H1 (cell line): ENCODE data around the gene TAS2R16. TPM values are rescaled to one million over a fixed set of nuclear protein-coding genes. Genes with fewer than 3 reads are reported as not detected.

Experiments
- CHD7 ChIP-seq: fragments of 300-600 bp; sonication (generic); IDR thresholded peaks from 2 replicates; pipeline ENCODE4 v1.7.1; 2012; ENCODE audit warnings: low read length, moderate library complexity, mild to moderate bottlenecking, inconsistent platforms; ENCODE audit not compliant: insufficient replicate concordance
- CTCF ChIP-seq, 3 experiments: IDR thresholded peaks; 1 replicate in 2 of 3; 2 replicates in 1 of 3; pipeline versions ENCODE4 v1.5.1 to v1.6.1; 2011; ENCODE audit warnings: low read length in 3 of 3, mild to moderate bottlenecking in 3 of 3, inconsistent platforms in 2 of 3, low read depth in 1 of 3, moderate library complexity in 1 of 3; ENCODE audit not compliant: insufficient read depth in 1 of 3; ENCODE audit errors: control extremely low read depth in 1 of 3
- polyA plus RNA-seq, 7 experiments: library from polyadenylated mRNA; depleted of rRNA in 3 of 7; stranded (reverse) in 5 of 7; unstranded in 2 of 7; fragments of >200 nt in 5 of 7; fragments of 200-250 nt in 2 of 7; gene quantifications; 1 replicate in 5 of 7; 2 replicates in 1 of 7; 4 replicates in 1 of 7; pipeline versions ENCODE4 v1.2.1 to v1.2.3, GENCODE V29; 2011 to 2013; ENCODE audit warnings: missing spikeins in 2 of 7, mixed read lengths in 2 of 7
- total RNA-seq: library from RNA; stranded (reverse); fragmentation: NEBNext Ultra II Directional; extraction: Animal tissue kit (Norgen Biotek cat#: 25700); gene quantifications from 2 replicates; pipeline ENCODE4 v1.2.1, GENCODE V29; 2021

The TAS2R16 gene
- total and polyA plus RNA-seq, 2 of the 8 experiments (the other 6 are each of a cell fraction or from before 2014, with no cell fraction given) = not detected

- TF ChIP-seq CHD7 (no peak), CTCF (IDR thresholded peaks at IDR 0.05; ENCODE audit: control extremely low read depth in 1 of 3, insufficient read depth in 1 of 3, low read depth in 1 of 3, low read length in 3 of 3) (no peak)
These were observed 23.4 kb downstream of the TAS2R16 start (continued) for GRCh38 chr7:122972056-122972455.
